NCI-H1436 (cell line): Measurements from ENCODE around the gene ROR2.
"Not testable (repeated sequence)": the region's sequence is repeated elsewhere in the genome, so short reads cannot be mapped to it uniquely, and the experiment has no call there.

ENCODE experiments used
- DNase-seq: peaks from one replicate; lab custom pipeline; 2025; lab: John Stamatoyannopoulos, UW

Gene ROR2

GRCh38 chr9:91923145-91923544 lies 26.9 kb downstream of the ROR2 start:
- DNase-seq, result no peak

GRCh38 chr9:91921371-91921770 lies 28.7 kb downstream of the ROR2 start:
- DNase-seq, result no peak

- DNase-seq, result no peak
Measured at GRCh38 chr9:91920630-91921350, 29.2 kb downstream of the ROR2 start.

GRCh38 chr9:91919621-91920020 lies 30.4 kb downstream of the ROR2 start:
- DNase-seq, result no peak

GRCh38 chr9:91917436-91917835 lies 32.6 kb downstream of the ROR2 start:
- no peak for DNase-seq

GRCh38 chr9:91915524-91916263 lies 34.3 kb downstream of the ROR2 start:
- no peak for DNase-seq

GRCh38 chr9:91914937-91915336 lies 35.1 kb downstream of the ROR2 start:
- DNase-seq, result no peak

- no peak for DNase-seq
Measured at GRCh38 chr9:91914404-91914803, 35.6 kb downstream of the ROR2 start.

GRCh38 chr9:91913986-91914385 lies 36.0 kb downstream of the ROR2 start:
- DNase-seq, result no peak

GRCh38 chr9:91913096-91913495 lies 36.9 kb downstream of the ROR2 start:
- no peak for DNase-seq

GRCh38 chr9:91911657-91912056 lies 38.4 kb downstream of the ROR2 start:
- no peak for DNase-seq

- not testable (repeated sequence) for DNase-seq
Measured at GRCh38 chr9:91909256-91909655, 40.8 kb downstream of the ROR2 start.

GRCh38 chr9:91908746-91909145 lies 41.3 kb downstream of the ROR2 start:
- no peak for DNase-seq

- DNase-seq, result no peak
Measured at GRCh38 chr9:91908293-91908623, 41.8 kb downstream of the ROR2 start.

GRCh38 chr9:91907484-91908292 lies 42.3 kb downstream of the ROR2 start:
- no peak for DNase-seq

GRCh38 chr9:91905991-91906469 lies 44.0 kb downstream of the ROR2 start:
- DNase-seq, result no peak

GRCh38 chr9:91905237-91905650 lies 44.8 kb downstream of the ROR2 start:
- no peak for DNase-seq

- DNase-seq, result no peak
Measured at GRCh38 chr9:91904588-91905236, 45.3 kb downstream of the ROR2 start.

GRCh38 chr9:91903126-91903911 lies 46.7 kb downstream of the ROR2 start:
- no peak for DNase-seq

GRCh38 chr9:91902475-91903125 lies 47.4 kb downstream of the ROR2 start:
- no peak for DNase-seq

GRCh38 chr9:91900797-91901177 lies 49.2 kb downstream of the ROR2 start:
- no peak for DNase-seq
